Panc1 (cell line): ENCODE data around the gene USH2A. TPM values are rescaled to one million over a fixed set of nuclear protein-coding genes. Genes with fewer than 3 reads are reported as not detected.

Source experiments
- ATAC-seq: fragments of 200-7000 bp; cut with Tn5 transposase; 2 replicates; pipeline ENCODE4 v1.9.1; 2020; ENCODE audit warnings: mild to moderate bottlenecking, moderate library complexity
- BruUV-seq: library from RNA; stranded (reverse); fragments of 400-500 nt; replicated peaks from 2 replicates; lab custom pipeline; 2021; lab: Mats Ljungman, UMichigan
- CTCF ChIA-PET: fragments of 300-600 bp; sonication (Branson Sonifier 250); formaldehyde crosslinking; loops from one replicate; lab custom pipeline; 2022; ENCODE audit warnings: antibody characterized with exemption; lab: Charles Lee
- POLR2A ChIA-PET: fragments of 300-600 bp; sonication (Branson Sonifier 250); formaldehyde crosslinking; loops from one replicate; lab custom pipeline; 2022; ENCODE audit warnings: antibody characterized with exemption; lab: Charles Lee
- DNase-seq: peaks from one replicate; pipeline ENCODE4 v3.0.0-alpha.2; 2010; ENCODE audit warnings: low read depth, low spot score
- H3K27ac ChIP-seq: 2 replicates; pipeline ENCODE4 v1.5.1; 2011; ENCODE audit warnings: mild to moderate bottlenecking, low read length, inconsistent platforms
- H3K27me3 ChIP-seq: fragments of 200-500 bp; sonication (Bioruptor generic); 2 replicates; pipeline ENCODE4 v1.6.0; 2014; ENCODE audit warnings: low read length, inconsistent platforms; ENCODE audit not compliant: control insufficient read depth, insufficient read depth
- H3K36me3 ChIP-seq: fragments of 200-500 bp; sonication (Bioruptor generic); 2 replicates; pipeline ENCODE4 v1.5.1; 2014; ENCODE audit warnings: inconsistent platforms, mild to moderate bottlenecking, low read length, moderate library complexity; ENCODE audit not compliant: control insufficient read depth, insufficient read depth
- H3K4me1 ChIP-seq: 2 replicates; pipeline ENCODE4 v1.5.1; 2011; ENCODE audit warnings: inconsistent platforms, mild to moderate bottlenecking, low read length, moderate library complexity; ENCODE audit not compliant: control insufficient read depth, insufficient read depth
- H3K4me3 ChIP-seq, 2 experiments: 2 replicates each; pipeline ENCODE4 v1.5.1; 2011 to 2012; ENCODE audit warnings: low read depth in 2 of 2, low read length in 2 of 2, mild to moderate bottlenecking in 2 of 2, inconsistent platforms in 1 of 2, moderate library complexity in 1 of 2
- H3K9me3 ChIP-seq: fragments of 200-500 bp; sonication (Bioruptor generic); 2 replicates; pipeline ENCODE4 v1.5.1; 2014; ENCODE audit warnings: low read depth, mild to moderate bottlenecking, inconsistent platforms, low read length, moderate library complexity; ENCODE audit not compliant: control insufficient read depth, insufficient read depth
- CTCF ChIP-seq: fragments of 450-650 bp; IDR thresholded peaks from 2 replicates; pipeline ENCODE4 v1.5.1; 2017; ENCODE audit warnings: mild to moderate bottlenecking
- POLR2AphosphoS5 ChIP-seq: IDR thresholded peaks from 2 replicates; pipeline ENCODE4 v1.6.1; 2012; ENCODE audit warnings: mild to moderate bottlenecking, low read depth, low read length, moderate library complexity
- REST ChIP-seq, 2 experiments: IDR thresholded peaks; 2 replicates each; pipeline ENCODE4 v1.6.1; 2011 to 2012; ENCODE audit warnings: low read depth in 2 of 2, control low read depth in 1 of 2, low read length in 1 of 2, mild to moderate bottlenecking in 1 of 2, moderate library complexity in 1 of 2; ENCODE audit not compliant: insufficient read depth in 1 of 2
- SIN3A ChIP-seq: IDR thresholded peaks from 2 replicates; pipeline ENCODE4 v1.6.1; 2012; ENCODE audit warnings: low read depth, mild to moderate bottlenecking, low read length, moderate library complexity, borderline replicate concordance; ENCODE audit not compliant: insufficient read depth
- TCF7L2 ChIP-seq: IDR thresholded peaks from 2 replicates; pipeline ENCODE4 v1.6.1; 2011; ENCODE audit warnings: mild to moderate bottlenecking, low read depth, low read length, inconsistent platforms
- in situ Hi-C: cut with HindIII; loops from 2 replicates; pipeline ENCODE4 v1.10.0; 2016; ENCODE audit warnings: low sequenced_read_pairs, low pct_unique_long_range_greater_than_20kb
- intact Hi-C: fragments of 100-400 bp; cut with micrococcal nuclease; formaldehyde crosslinking; loops from one replicate; pipeline ENCODE4 v1.10.0; 2022; ENCODE audit not compliant: unreplicated experiment
- total RNA-seq: library from RNA; stranded (reverse); gene quantifications from one replicate; pipeline ENCODE4 v1.2.1, GENCODE V29; 2021; ENCODE audit not compliant: unreplicated experiment

Gene USH2A
- total RNA-seq, 1 experiment from 2014 or later = not detected

GRCh38 chr1:216055004-216055403 is 368.2 kb downstream of the USH2A start:
- Histone ChIP-seq H3K9me3 (no peaks in the 10 kb centered on the region), H3K4me3 (no peak overlapping the region), H3K4me1 (no peaks in the 10 kb centered on the region), H3K27me3 (no peaks in the 10 kb centered on the region), H3K36me3 (no peaks in the 10 kb centered on the region), H3K27ac (no peak overlapping the region)
- TF ChIP-seq REST (IDR thresholded peaks at IDR 0.05; ENCODE audit: insufficient read depth in 1 of 2, low read depth in 2 of 2, low read length in 1 of 2) (no peak), SIN3A (no peak), POLR2AphosphoS5 (no peak), CTCF (no peak), TCF7L2 (no peak)
- ChIA-PET CTCF (no interaction called here), POLR2A (no interaction called here)
- DNase-seq (no peak), ATAC-seq (no peak)
- BruUV-seq = no TSS peak
- in situ Hi-C loops (no loop called here), intact Hi-C loops (no loop called here)

- DNase-seq = no peak
- TF ChIP-seq REST (IDR thresholded peaks at IDR 0.05; ENCODE audit: insufficient read depth in 1 of 2, low read depth in 2 of 2, low read length in 1 of 2) (no peak), SIN3A (no peak), TCF7L2 (no peak), POLR2AphosphoS5 (no peak), CTCF (no peak)
- CTCF ChIA-PET = no interaction called here
- POLR2A ChIA-PET = no interaction called here
- ATAC-seq = no peak
- H3K4me1 ChIP-seq = no peaks in the 10 kb centered on the region
- no peak overlapping the region for H3K4me3 ChIP-seq
- in situ Hi-C loops (no loop called here), intact Hi-C loops (no loop called here)
- no TSS peak for BruUV-seq
- no peak overlapping the region for H3K27ac ChIP-seq
- H3K27me3 ChIP-seq = no peaks in the 10 kb centered on the region
- H3K36me3 ChIP-seq = no peaks in the 10 kb centered on the region
- no peaks in the 10 kb centered on the region for H3K9me3 ChIP-seq
Measured at GRCh38 chr1:216054600-216054999, 368.6 kb downstream of the USH2A start.
